Non-pigmented ciliary epithelial cell (primary cell): ENCODE measurements around the gene STX10.

Experiments used
- DNase-seq: peaks from one replicate; pipeline ENCODE4 v3.0.0-alpha.2; 2010; ENCODE audit warnings: low read depth

Gene STX10

GRCh38 chr19:13119627-13120026 lies 30.5 kb downstream of the STX10 start:
- DNase-seq, result no peak

DNA sequence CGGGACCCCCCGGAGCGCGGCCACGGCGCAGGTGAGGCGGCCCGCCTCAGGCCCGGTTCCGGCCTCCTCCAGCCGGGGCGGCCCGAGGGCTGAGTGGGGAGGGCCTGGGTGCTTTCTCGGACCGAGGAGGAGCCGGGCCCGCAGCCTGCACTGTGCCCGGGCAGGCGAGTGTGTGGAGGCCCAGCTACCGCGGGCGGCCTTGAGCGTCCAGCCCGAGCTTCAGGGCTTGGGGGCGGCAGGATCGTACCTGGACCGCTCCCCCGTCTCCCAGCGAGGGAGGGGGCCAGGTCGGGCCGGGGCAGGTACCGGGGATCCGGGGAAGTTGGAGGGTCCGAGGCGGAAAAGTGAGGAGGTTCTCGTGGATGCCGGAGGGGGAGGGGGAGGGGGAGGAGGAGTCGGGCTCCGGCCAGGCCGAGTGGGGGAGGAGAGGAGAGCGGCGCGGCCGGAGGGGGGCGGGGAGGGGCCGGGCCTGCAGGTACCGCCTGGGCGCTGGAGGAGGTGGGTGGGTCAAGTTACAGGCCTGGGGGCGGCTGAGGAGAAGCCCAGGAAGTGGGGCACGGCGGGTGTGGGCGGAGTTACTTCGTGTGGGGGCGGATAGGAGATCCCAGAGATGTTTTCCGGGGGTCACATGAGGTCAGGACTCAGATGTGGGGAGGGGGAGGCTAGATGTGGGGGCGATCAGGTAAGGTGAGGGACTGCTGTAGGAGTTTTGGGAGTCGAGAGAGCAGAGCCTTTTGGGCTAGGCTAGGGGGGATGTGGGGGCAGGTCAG lies 31.6 kb downstream of the STX10 start:
- DNase-seq, result no peak

- no peak for DNase-seq
These were observed 32.3 kb downstream of the STX10 start, which contains the start of gene NACC1 for GRCh38 chr19:13117772-13118423. Gene NACC1 (plus strand): TSS chr19:13118264. CDS start chr19:13135208, 16,944 bp downstream.

DNA sequence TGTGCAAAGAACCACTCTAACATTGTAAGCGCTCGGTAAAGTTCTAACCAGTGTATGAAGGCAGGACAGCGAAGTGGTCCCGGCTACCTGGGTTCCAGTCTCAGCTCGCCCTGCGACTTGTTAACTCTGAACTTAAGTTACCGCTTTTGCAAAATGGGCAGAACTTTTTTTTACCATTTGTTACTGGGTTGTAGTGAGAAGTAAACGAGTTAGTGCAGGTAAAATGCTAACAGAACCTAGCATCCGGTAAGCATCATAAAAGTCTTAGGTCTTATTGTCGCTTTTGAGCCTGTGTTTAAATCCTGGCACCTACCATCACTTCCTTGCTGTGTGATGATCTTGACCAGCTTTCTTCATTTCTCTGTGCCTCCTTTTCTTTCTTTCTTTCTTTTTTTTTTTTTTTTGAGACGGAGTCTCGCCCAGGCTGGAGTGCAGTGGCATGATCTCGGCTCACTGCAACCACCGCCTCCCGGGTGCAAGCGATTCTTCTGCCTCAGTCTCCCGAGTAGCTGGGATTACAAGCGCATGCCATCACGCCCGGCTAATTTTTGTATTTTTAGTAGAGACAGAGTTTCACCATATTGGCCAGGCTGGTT lies 32.9 kb downstream of the STX10 start:
- no peak for DNase-seq

- peak; percentile 67 for DNase-seq
These were observed 33.6 kb downstream of the STX10 start, which contains the start of gene TRMT1 for GRCh38 chr19:13116282-13117175. Gene TRMT1 (minus strand): TSS chr19:13116740. CDS start chr19:13116399, 341 bp downstream.

DNA sequence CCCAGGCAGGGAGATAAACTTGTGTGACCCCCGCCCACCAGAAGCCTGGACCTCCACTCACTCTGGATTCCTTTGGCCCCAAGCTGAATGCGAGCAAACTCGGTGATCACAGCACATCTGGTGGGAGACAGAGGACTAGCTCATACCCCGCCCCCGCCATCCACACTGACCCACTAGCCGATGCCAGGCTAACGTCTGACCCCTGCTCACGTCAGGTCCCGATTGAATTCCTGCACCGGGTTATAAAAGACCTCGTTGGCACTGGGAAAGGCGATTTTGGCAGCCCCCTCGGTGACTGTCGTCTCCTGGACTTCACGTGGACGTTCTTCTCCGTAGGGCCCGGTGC lies 34.3 kb downstream of the STX10 start:
- no peak for DNase-seq

GRCh38 chr19:13112555-13112954 lies 37.6 kb downstream of the STX10 start:
- DNase-seq, result no peak

- no peak for DNase-seq
These were observed 40.0 kb downstream of the STX10 start for GRCh38 chr19:13110099-13110610.

DNA sequence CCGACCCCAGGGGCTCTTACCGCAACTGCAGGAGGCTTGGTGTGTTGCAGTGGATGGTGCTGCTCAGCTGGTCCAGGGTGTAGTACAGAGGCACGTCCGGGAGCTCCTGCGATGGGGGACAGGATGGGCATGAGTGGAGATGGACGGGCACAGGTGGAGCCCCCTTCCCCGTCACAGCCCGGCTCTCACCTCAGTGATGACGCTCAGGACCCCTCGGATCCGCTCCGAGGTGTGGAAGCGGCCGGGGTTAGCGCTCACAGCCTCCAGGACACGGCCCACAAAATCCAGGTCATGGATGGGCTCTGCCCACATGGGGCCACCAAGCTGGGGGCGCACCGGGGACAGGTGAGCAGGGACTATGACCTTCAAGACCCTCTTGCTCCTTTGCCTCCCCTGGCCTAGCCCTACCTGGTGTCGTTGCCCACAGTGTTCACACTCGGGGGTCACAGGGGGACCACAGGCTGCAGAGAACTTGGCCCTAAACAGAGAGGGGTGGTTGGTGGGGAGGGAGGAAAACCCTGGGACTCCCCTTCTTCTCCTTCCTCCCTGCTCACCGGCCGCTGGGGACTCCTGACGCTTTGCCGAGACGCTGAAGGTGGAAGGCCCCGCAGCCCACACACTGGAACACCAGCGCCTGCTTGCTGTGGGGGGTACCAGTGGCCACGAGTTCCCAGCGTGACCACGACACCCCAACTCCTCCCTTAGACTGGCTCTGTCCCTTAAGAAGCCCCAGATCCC lies 40.6 kb downstream of the STX10 start:
- DNase-seq, result no peak

DNA sequence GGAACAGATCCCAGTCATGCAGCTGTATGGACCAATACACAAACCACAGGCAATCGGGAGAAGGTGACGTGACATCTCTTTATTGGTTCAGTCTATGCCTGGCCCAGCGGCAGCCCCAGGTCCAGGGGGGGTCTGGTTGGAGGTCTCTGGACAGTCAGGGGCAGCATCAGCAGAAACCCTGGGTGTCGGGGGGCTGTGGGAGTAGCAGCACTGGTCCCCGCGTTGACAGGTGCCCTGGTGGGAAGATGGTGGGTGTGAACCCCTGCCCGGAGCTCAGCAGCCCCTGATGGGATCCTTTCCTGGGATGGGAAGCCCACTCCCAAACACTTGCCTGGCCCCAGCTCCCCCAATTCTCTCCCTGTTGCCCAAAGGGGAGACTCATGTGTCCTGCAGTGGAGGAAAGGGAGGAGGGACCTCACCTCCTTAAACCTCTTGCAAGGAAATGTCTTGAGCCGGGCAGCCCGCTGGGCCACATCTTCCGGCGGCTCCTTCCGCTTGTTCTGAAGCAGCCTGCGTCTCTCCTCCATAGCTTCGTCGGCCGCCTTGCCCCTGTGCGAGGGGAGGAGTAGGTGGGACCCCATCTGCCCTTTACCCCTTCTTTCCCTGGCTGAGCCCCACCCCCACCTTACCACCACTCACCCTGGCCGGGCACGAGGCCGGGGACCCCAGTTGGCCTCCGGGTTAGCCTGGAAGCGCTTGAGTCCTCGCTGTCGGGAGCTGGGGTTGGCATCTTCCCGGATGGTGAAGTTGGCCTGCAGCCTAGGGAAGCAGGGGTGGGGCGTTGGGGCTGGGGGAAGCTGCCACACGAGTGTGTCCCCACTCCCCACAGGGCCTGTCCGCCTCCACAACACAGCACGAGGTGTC lies 45.1 kb downstream of the STX10 start:
- no peak for DNase-seq

DNA sequence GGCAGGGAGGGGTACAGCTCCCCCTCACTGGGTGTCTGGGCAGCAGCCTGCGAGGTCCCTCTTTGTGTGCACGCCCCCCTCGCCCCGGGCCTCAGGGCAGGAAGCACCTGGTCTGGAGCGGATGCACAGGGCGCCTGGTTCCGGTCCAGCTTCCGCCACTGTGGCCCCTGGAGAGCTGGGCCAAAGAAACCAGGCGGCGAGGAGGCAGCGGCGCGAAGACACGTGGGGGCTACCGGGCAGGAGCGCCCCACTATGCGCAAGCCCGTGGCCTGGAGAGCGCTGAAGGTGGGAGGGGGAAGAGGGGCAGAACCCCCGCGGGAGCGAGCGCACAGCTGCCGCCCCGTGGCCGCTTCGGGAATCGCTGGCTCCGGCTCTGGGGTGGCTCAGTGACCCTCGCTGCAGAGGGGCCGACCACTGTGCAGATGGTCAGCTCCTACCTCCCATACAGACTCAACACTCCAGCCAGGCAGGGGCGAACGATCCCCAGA lies 45.8 kb downstream of the STX10 start:
- DNase-seq, result no peak

GRCh38 chr19:13103581-13104359 lies 46.4 kb downstream of the STX10 start:
- DNase-seq, result no peak

DNA sequence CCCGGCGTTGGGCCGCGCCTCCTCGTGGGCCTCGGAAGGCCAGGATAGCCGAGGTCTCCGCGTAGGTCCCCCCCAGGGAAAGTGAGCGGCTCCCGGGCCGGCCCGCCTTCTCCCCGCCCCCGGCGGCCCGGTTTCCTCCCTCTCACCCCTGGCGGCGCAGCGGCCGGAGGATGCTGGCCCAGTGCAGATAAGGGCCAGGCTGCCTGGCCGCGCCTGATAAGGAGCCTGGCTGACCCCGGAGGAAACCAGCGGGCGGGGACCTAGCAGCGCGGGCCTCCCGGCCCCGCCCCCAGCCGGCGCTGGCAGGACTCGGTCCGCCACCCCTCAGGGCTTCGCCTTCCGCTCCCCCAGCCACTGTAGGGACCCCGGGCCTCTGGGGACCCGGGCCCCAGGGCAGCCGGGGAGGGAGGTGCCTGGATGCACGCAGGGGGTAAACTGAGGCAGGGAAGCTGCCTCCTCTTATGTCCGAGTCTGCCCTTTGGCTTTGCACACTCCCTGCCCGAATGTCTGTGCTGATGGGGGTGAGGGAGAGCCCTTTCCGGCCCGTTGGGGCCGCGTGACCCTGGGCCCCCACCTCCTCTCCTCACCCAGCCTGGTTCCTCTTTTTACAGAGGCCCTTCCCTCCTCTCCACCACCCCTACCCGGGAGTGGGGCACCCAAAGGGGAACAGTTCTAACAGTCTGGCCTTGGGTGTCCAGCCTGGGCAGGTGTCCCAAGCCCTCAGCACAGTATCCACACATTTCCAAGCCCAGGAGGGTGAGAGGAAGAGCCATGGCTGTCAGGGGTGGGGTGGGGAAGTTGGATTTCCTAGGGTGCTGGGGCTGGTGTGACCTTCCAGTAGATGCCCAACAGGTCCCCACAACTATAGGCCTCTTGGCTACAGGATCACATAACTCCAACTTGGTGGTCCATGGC lies 47.3 kb downstream of the STX10 start, which contains the start of gene LYL1:
TSS of gene LYL1 (minus strand) at position 193 of the 915 bp plus-strand sequence. CDS start 1,687 bp downstream, outside the sequence.
- DNase-seq, result no peak

GRCh38 chr19:13102416-13102665 lies 47.8 kb downstream of the STX10 start:
- no peak for DNase-seq

GRCh38 chr19:13101590-13102415 lies 48.4 kb downstream of the STX10 start:
- DNase-seq, result no peak

- no peak for DNase-seq
These were observed 49.2 kb downstream of the STX10 start for GRCh38 chr19:13100841-13101589.
